Measurements from ENCODE around the gene MALRD1. TPM values are rescaled to one million over a fixed set of nuclear protein-coding genes. Genes with fewer than 3 reads are reported as not detected.

The MALRD1 gene
- total and polyA plus RNA-seq, 10 donors = 0.06 to 1.6 (median 0.43) TPM

DNA sequence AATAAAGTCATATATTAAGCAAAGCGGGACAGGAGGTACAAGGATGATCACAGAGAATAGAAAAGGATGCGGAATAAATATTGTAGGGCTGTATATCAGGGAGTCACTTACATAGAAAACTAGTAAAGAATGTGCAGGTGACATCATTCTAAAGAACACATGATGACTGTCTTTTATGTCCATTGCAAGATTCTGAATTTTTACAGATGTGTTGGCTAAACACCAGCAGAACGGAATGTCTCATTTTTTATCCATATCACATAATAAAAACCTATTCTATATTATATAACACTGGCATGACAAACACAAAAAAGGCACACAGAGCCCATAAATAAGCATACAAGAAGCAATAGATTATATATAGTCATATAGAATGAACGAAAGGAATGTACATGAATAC, 448.4 kb downstream of the MALRD1 start:
- no peaks in the 10 kb centered on the region for H3K27me3 ChIP-seq (replicated peaks in 1 of 7)
- no peak overlapping the region for H3K27ac ChIP-seq
- no peaks in the 10 kb centered on the region for H3K36me3 ChIP-seq
- DNase-seq = no peak
- 80 to 92% (median 91%) methylated on average over 4 of the region's 4 CpGs for WGBS, 5 donors
- no peaks in the 10 kb centered on the region for H3K4me1 ChIP-seq
- intact Hi-C loops (cut with DNase I; ENCODE audit: low total_unique reads) = no loop called here
- H3K9me3 ChIP-seq = peaks cover 0 to 5% (median 0%) of the 10 kb centered on the region in 8 donors
- no peak overlapping the region for H3K4me3 ChIP-seq
- TF ChIP-seq, protein P1, sequence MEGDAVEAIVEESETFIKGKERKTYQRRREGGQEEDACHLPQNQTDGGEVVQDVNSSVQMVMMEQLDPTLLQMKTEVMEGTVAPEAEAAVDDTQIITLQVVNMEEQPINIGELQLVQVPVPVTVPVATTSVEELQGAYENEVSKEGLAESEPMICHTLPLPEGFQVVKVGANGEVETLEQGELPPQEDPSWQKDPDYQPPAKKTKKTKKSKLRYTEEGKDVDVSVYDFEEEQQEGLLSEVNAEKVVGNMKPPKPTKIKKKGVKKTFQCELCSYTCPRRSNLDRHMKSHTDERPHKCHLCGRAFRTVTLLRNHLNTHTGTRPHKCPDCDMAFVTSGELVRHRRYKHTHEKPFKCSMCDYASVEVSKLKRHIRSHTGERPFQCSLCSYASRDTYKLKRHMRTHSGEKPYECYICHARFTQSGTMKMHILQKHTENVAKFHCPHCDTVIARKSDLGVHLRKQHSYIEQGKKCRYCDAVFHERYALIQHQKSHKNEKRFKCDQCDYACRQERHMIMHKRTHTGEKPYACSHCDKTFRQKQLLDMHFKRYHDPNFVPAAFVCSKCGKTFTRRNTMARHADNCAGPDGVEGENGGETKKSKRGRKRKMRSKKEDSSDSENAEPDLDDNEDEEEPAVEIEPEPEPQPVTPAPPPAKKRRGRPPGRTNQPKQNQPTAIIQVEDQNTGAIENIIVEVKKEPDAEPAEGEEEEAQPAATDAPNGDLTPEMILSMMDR (IDR thresholded peaks at IDR 0.05 in 8 of 11, conservative IDR thresholded peaks at IDR 0.05 in 3 of 11) = no peak
- TF ChIP-seq POLR2AphosphoS5 (IDR thresholded peaks at IDR 0.05) (no peak), POLR2A (IDR thresholded peaks at IDR 0.05) (no peak)

DNA sequence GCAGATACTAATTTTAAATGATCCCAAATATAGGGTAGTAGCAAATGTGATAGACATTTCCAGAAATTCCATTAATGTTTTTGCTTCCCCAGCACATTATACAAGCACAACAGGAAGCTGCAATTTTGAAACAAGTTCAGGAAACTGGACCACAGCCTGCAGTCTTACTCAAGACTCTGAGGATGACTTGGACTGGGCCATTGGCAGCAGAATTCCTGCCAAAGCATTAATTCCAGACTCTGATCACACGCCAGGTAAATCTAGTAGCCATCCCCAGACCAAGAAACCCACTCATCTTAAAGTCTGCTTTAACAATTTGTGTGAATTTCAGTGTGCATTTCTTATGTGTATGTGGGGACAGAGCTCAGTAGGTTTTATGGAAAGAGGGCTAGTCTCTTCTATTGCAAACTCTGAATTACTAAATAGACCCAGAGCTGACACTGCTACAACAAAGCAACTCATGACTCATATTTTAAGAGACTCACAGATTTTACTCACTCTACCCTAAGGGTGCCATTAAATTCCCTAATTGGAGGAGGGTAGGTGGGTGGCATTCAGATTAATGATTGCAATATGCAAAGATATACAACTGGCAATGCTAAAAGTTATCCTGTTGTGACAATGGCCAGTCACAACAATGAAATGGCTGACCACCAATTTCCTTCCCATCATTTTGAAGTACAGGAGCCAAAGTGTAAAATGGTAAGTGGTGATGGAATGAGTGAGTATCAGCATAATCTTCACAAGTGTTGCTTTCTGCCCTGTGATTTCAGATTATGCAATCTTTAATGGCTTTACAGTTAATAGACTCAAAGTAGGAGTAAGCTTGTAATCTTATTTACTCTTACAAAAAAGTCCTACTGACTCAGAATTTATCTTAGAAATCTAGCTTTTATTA, 450.0 kb downstream of the MALRD1 start:
- H3K27me3 ChIP-seq (replicated peaks in 1 of 7) = no peaks in the 10 kb centered on the region
- H3K36me3 ChIP-seq = no peaks in the 10 kb centered on the region
- H3K4me1 ChIP-seq = no peaks in the 10 kb centered on the region
- H3K4me3 ChIP-seq = no peak overlapping the region
- DNase-seq = no peak
- 56 to 84% (median 73%) methylated on average over 1 of the region's 1 CpG for WGBS, 5 donors
- TF ChIP-seq POLR2AphosphoS5 (IDR thresholded peaks at IDR 0.05) = no peak
- no peak for TF ChIP-seq POLR2A (IDR thresholded peaks at IDR 0.05)
- TF ChIP-seq, protein P1 (IDR thresholded peaks at IDR 0.05 in 8 of 11, conservative IDR thresholded peaks at IDR 0.05 in 3 of 11) = no peak
- intact Hi-C loops (cut with DNase I; ENCODE audit: low total_unique reads) = no loop called here
- peaks cover 0 to 5% (median 0%) of the 10 kb centered on the region in 8 donors for H3K9me3 ChIP-seq
- no peak overlapping the region for H3K27ac ChIP-seq

DNA sequence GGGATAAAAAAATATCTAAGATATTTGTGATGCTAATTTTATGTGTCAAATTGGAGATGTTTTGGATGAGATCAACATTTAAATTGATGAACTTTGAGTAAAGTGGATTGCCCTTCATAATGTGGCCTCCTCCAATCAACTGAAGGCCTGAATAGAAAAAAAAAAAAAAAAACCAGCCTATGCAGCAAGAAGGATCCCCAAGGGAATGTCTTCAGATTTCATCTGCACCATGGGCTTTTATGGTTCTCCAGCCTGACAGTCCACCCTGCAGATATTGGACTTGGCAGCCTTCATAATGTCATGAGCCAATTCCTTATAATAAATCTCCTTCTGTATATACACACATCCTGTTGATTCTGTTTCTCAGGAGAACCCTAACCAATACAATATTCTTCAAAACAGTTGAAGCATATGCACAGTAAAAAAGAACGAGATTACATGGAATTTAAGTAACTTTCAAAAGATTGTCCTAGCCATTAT, 450.7 kb downstream of the MALRD1 start:
- peaks cover 0 to under 1% (median 0%) of the 10 kb centered on the region in 8 donors for H3K9me3 ChIP-seq
- no peaks in the 10 kb centered on the region for H3K27me3 ChIP-seq (replicated peaks in 1 of 7)
- no peak for DNase-seq
- no peak overlapping the region for H3K27ac ChIP-seq
- intact Hi-C loops (cut with DNase I; ENCODE audit: low total_unique reads) = no loop called here
- H3K36me3 ChIP-seq = no peaks in the 10 kb centered on the region
- H3K4me3 ChIP-seq = no peak overlapping the region
- no peak for TF ChIP-seq POLR2A (IDR thresholded peaks at IDR 0.05)
- TF ChIP-seq POLR2AphosphoS5 (IDR thresholded peaks at IDR 0.05) = no peak
- TF ChIP-seq, protein P1 (IDR thresholded peaks at IDR 0.05 in 8 of 11, conservative IDR thresholded peaks at IDR 0.05 in 3 of 11) = no peak
- H3K4me1 ChIP-seq = no peaks in the 10 kb centered on the region
- 74 to 93% (median 85%) methylated on average over 1 of the region's 1 CpG for WGBS, 5 donors

DNA sequence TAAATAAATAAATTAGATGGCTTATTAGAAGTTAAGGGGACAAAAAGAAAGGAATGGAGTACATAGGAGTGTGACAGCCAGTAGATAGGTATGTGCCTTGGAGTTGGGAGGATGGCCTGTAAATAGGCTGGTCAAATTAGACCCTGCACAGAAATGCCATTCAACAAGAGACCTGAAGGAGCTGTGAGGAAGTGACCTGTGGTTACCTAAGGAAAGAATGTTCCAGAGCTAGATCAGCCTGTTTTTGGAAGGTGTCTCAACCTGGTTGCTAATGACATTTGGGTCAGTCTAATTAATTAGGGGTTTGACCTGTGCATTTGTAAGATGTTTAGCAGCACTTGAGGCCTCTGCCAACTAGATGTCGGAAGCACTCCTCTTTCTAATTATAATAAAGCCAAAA, 452.4 kb downstream of the MALRD1 start:
- Histone ChIP-seq H3K9me3 (no peaks in the 10 kb centered on the region), H3K4me3 (no peak overlapping the region), H3K4me1 (no peaks in the 10 kb centered on the region), H3K27me3 (replicated peaks in 1 of 7) (no peaks in the 10 kb centered on the region), H3K36me3 (no peaks in the 10 kb centered on the region), H3K27ac (no peak overlapping the region)
- intact Hi-C loops (cut with DNase I; ENCODE audit: low total_unique reads) = no loop called here
- DNase-seq = no peak
- TF ChIP-seq POLR2AphosphoS5 (IDR thresholded peaks at IDR 0.05) = no peak
- no peak for TF ChIP-seq POLR2A (IDR thresholded peaks at IDR 0.05)
- TF ChIP-seq, protein P1 (IDR thresholded peaks at IDR 0.05 in 8 of 11, conservative IDR thresholded peaks at IDR 0.05 in 3 of 11) = no peak
- WGBS, 5 donors = 72 to 89% (median 79%) methylated on average over 1 of the region's 1 CpG
